Fibroblast of lung (primary cell): ENCODE measurements around the gene NUPR1. TPM values are rescaled to one million over a fixed set of nuclear protein-coding genes. Genes with fewer than 3 reads are reported as not detected.

Experiments used
- DNase-seq, 2 donors: peaks; one replicate each; pipeline versions ENCODE4 v3.0.0 to v3.0.0-alpha.2; 2010; ENCODE audit warnings: low read depth in 2 of 2
- H2AFZ ChIP-seq: 2 replicates; pipeline ENCODE4 v1.5.1; 2012; ENCODE audit warnings: low read length, control low read depth, inconsistent platforms
- H3K27ac ChIP-seq: 2 replicates; pipeline ENCODE4 v1.5.1; 2011; ENCODE audit warnings: low read length, control low read depth; ENCODE audit not compliant: insufficient read depth
- H3K27me3 ChIP-seq: 2 replicates; pipeline ENCODE4 v1.5.1; 2011; ENCODE audit warnings: mild to moderate bottlenecking, low read length; ENCODE audit not compliant: control insufficient read depth, insufficient read depth
- H3K36me3 ChIP-seq: 2 replicates; pipeline ENCODE4 v1.5.1; 2011; ENCODE audit warnings: low read length; ENCODE audit not compliant: control insufficient read depth, insufficient read depth
- H3K4me1 ChIP-seq: 2 replicates; pipeline ENCODE4 v1.5.1; 2011; ENCODE audit warnings: low read length; ENCODE audit not compliant: control insufficient read depth, insufficient read depth; ENCODE audit errors: extremely low read depth
- H3K4me2 ChIP-seq: 2 replicates; pipeline ENCODE4 v1.5.1; 2011; ENCODE audit warnings: low read length, control low read depth; ENCODE audit not compliant: insufficient read depth; ENCODE audit errors: extremely low read depth
- H3K4me3 ChIP-seq, 4 experiments: fragments of 200-600 bp in 1 of 4; sonication (generic) in 1 of 4; replicated peaks in 1 of 4; 2 replicates each; pipeline ENCODE4 v1.5.1; 2011 to 2016; ENCODE audit warnings: low read length in 4 of 4, low read depth in 3 of 4, mild to moderate bottlenecking in 3 of 4, control low read depth in 2 of 4, inconsistent platforms in 1 of 4, mixed read lengths in 1 of 4; ENCODE audit not compliant: insufficient read depth in 1 of 4; ENCODE audit errors: control extremely low read depth in 1 of 4
- H3K79me2 ChIP-seq: 2 replicates; pipeline ENCODE4 v1.5.1; 2012; ENCODE audit warnings: mild to moderate bottlenecking, low read length, inconsistent platforms; ENCODE audit not compliant: control insufficient read depth, insufficient read depth
- H3K9ac ChIP-seq: 2 replicates; pipeline ENCODE4 v1.5.1; 2011; ENCODE audit warnings: mild to moderate bottlenecking, low read length, control low read depth; ENCODE audit not compliant: insufficient read depth
- H3K9me3 ChIP-seq: 2 replicates; pipeline ENCODE4 v1.5.1; 2012; ENCODE audit warnings: low read depth, low read length; ENCODE audit not compliant: control insufficient read depth, insufficient read depth
- H4K20me1 ChIP-seq: 2 replicates; pipeline ENCODE4 v1.5.1; 2011; ENCODE audit warnings: low read length; ENCODE audit not compliant: control insufficient read depth, insufficient read depth; ENCODE audit errors: extremely low read depth
- CTCF ChIP-seq, 2 donors: IDR thresholded peaks in 1 of 2; conservative IDR thresholded peaks in 1 of 2; 1 replicate in 1 of 2; 2 replicates in 1 of 2; pipeline ENCODE4 v1.5.1; 2011 to 2012; ENCODE audit warnings: low read length in 2 of 2, control low read depth in 1 of 2, inconsistent platforms in 1 of 2, low read depth in 1 of 2, mild to moderate bottlenecking in 1 of 2
- EZH2 ChIP-seq: IDR thresholded peaks from 2 replicates; pipeline ENCODE4 v1.5.1; 2012; ENCODE audit warnings: low read length, control low read depth, mild to moderate bottlenecking; ENCODE audit errors: missing control alignments
- polyA plus RNA-seq, 2 donors: library from polyadenylated mRNA; depleted of rRNA in 1 of 2; stranded (reverse) in 1 of 2; unstranded in 1 of 2; fragments of >200 nt; gene quantifications; 2 replicates each; pipeline ENCODE4 v1.2.1, GENCODE V29; 2011 to 2012; ENCODE audit warnings: missing spikeins in 1 of 2
- total RNA-seq: library from RNA; depleted of rRNA; stranded (reverse); fragments of >200 nt; gene quantifications from 2 replicates; pipeline ENCODE4 v1.2.1, GENCODE V29; 2014

The NUPR1 gene
- total and polyA plus RNA-seq, 2 donors (not counting 1 experiment from before 2014, with no cell fraction given), result 38.0 to 87.0 TPM

DNA sequence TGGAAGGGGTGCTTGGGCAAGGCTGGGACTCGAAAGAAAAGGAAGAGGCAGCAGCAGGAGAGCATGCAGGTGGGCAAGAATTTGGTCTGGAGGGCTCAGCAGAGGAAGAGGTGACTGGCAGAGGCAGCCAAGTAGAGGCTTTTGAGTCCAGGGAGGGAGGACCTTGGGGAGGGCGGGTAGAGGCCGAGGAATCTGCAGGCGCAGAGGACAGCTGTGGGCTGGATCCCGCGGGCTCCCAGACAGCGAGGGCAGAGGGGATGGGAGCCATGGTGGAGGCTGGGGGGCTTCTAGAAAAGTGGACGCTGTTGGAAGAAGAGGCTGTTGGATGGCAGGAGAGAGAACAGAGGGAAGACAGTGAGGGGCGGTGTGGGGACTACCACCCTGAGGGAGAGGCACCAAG is 41.4 kb downstream of the NUPR1 start:
- Histone ChIP-seq H3K27me3 (peaks cover 7% of the 10 kb centered on the region), H2AFZ (no peak overlapping the region), H3K9me3 (no peaks in the 10 kb centered on the region), H3K9ac (no peak overlapping the region), H3K4me3 (no peak overlapping the region), H3K36me3 (no peaks in the 10 kb centered on the region), H4K20me1 (no peaks in the 10 kb centered on the region), H3K4me1 (no peaks in the 10 kb centered on the region), H3K4me2 (no peak overlapping the region), H3K27ac (no peak overlapping the region), H3K79me2 (no peaks in the 10 kb centered on the region)
- TF ChIP-seq CTCF (conservative IDR thresholded peaks at IDR 0.05 in 1 of 2, IDR thresholded peaks at IDR 0.05 in 1 of 2; ENCODE audit: low read depth in 1 of 2, low read length in 2 of 2) (no peak), EZH2 (peak; percentile 29)
- DNase-seq, result no peak

GRCh38 chr16:28496844-28497243 is 41.9 kb downstream of the NUPR1 start:
- Histone ChIP-seq H3K79me2 (no peaks in the 10 kb centered on the region), H3K27ac (no peak overlapping the region), H3K9me3 (no peaks in the 10 kb centered on the region), H3K4me1 (no peaks in the 10 kb centered on the region), H3K4me2 (no peak overlapping the region), H3K4me3 (no peak overlapping the region), H3K36me3 (no peaks in the 10 kb centered on the region), H3K9ac (no peak overlapping the region), H2AFZ (no peak overlapping the region), H4K20me1 (no peaks in the 10 kb centered on the region), H3K27me3 (peaks cover 2% of the 10 kb centered on the region)
- TF ChIP-seq EZH2 (no peak), CTCF (conservative IDR thresholded peaks at IDR 0.05 in 1 of 2, IDR thresholded peaks at IDR 0.05 in 1 of 2; ENCODE audit: low read depth in 1 of 2, low read length in 2 of 2) (no peak)
- DNase-seq, result no peak

DNA sequence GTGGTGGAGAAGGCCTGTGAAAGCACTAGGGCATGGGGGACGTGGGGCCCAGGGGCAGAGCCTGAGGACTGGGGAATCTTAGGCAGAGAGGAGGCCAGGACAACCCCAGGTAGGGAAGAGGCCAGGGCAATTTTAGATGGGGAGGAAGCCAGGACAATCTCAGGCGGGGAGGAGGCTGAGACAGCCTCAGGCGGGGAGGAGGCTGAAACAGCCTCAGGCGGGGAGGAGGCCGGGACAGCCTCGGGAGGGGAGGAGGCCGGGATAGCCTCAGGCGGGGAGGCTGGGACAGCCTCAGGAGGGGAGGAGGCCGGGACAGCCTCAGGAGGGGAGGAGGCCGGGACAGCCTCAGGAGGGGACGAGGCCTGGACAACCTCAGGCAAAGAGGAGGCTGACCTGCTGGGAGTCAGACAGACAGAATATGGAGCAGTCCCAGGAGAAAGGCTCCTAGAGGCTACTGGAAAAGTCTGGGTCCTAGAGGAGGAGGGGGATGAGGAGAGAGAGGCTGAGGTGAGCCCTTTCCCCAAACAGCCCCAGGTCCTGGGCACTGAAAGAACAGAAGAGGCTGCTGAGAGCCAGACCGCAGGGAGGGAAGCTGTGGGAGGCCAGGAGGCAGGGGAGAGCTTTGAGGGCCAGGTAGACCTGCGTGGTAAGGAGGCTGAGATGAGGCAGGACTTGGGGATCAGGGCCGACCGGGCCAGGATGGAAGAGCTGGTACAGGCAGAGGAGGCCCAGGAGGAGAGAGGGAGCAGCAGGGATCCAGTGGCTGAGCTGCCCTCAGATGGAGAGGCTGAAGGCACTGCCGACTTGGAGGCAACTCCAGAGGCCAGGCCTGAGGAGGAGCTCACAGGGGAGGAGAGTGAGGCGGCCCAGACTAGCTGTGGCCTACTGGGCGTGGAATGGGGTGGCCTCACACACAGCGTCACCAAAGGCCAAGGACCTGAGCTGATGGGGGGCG is 42.7 kb downstream of the NUPR1 start:
- no peak overlapping the region for H3K4me3 ChIP-seq
- H3K4me2 ChIP-seq, result no peak overlapping the region
- H3K27me3 ChIP-seq, result peaks cover 2% of the 10 kb centered on the region
- no peaks in the 10 kb centered on the region for H3K4me1 ChIP-seq
- H3K9me3 ChIP-seq, result no peaks in the 10 kb centered on the region
- H3K79me2 ChIP-seq, result peaks cover 3% of the 10 kb centered on the region
- H3K27ac ChIP-seq, result no peak overlapping the region
- H4K20me1 ChIP-seq, result no peaks in the 10 kb centered on the region
- TF ChIP-seq EZH2, result no peak
- TF ChIP-seq CTCF (conservative IDR thresholded peaks at IDR 0.05 in 1 of 2, IDR thresholded peaks at IDR 0.05 in 1 of 2; ENCODE audit: low read depth in 1 of 2, low read length in 2 of 2), result no peak
- no peak overlapping the region for H3K9ac ChIP-seq
- DNase-seq, result no peak
- no peak overlapping the region for H2AFZ ChIP-seq
- H3K36me3 ChIP-seq, result no peaks in the 10 kb centered on the region
